Smooth muscle cell of the pulmonary artery (primary cell): ENCODE results near the gene DCLK3. TPM values are rescaled to one million over a fixed set of nuclear protein-coding genes. Genes with fewer than 3 reads are reported as not detected.

Source experiments
- total RNA-seq: library from RNA; depleted of rRNA; stranded (reverse); fragments of >200 nt; gene quantifications from 2 replicates; pipeline ENCODE4 v1.2.3, GENCODE V29; 2014

DCLK3 gene, protein sequence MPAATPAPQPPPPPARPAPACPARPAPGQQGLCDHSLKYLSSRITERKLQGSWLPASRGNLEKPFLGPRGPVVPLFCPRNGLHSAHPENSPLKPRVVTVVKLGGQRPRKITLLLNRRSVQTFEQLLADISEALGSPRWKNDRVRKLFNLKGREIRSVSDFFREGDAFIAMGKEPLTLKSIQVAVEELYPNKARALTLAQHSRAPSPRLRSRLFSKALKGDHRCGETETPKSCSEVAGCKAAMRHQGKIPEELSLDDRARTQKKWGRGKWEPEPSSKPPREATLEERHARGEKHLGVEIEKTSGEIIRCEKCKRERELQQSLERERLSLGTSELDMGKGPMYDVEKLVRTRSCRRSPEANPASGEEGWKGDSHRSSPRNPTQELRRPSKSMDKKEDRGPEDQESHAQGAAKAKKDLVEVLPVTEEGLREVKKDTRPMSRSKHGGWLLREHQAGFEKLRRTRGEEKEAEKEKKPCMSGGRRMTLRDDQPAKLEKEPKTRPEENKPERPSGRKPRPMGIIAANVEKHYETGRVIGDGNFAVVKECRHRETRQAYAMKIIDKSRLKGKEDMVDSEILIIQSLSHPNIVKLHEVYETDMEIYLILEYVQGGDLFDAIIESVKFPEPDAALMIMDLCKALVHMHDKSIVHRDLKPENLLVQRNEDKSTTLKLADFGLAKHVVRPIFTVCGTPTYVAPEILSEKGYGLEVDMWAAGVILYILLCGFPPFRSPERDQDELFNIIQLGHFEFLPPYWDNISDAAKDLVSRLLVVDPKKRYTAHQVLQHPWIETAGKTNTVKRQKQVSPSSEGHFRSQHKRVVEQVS
- 0.10 and 0.59 TPM in 2 replicates for total RNA-seq

DNA sequence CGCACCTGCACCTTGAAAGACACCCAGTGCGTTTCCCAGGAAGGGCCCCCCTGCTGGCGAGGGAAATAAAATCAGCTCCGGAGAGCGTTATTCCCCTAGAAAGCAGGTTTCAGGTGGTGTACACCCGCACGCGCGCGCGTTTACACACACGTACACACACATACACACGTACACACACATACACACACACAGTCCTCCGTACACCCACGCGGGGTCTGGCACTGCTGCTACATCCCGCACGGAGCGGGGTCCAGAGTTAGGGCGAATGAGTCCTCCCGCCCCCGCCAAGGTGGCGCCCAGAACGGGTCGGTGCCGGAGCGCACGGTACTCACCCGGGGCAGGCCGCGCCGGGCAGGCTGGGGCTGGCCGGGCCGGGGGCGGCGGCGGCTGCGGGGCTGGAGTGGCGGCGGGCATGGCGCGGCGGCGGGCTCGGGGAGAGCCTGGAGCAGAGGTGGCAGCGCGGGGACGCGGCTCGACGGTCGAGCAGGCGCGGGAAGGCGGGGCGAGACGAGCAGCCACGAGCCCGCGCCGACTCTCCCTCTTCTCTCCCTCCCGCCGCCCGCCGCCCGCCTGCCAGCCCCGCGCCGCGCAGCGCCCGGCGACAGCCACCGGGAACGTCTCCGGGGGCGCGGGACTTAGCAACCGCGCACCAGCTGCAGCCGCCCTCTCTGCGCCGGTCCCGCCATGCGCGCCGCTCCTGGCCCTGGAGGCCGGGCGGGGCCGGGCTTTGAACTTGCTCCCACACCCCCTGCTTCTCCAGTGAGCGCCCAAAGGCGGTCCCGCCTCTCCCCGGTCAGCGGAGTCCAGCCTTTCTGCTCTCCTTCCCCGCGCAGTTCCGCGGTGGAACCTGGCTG lies at the start of gene DCLK3:
DCLK3 (minus strand) TSS at position 704 of the 854 bp plus-strand sequence; CDS start at position 414, 290 bp downstream.

Other genes with a start within 250 kb of the DCLK3 start
- 10.3 and 15.6 TPM in 2 replicates for gene TRANK1, start 180.5 kb upstream of the DCLK3 start, total RNA-seq
- gene EPM2AIP1, start 228.6 kb upstream of the DCLK3 start, total RNA-seq = 11.0 and 12.3 TPM in 2 replicates
- gene MLH1, start 229.0 kb upstream of the DCLK3 start, total RNA-seq = 36.2 and 36.4 TPM in 2 replicates